ENCODE measurements around the gene CTNNA2.

Gene CTNNA2

DNA sequence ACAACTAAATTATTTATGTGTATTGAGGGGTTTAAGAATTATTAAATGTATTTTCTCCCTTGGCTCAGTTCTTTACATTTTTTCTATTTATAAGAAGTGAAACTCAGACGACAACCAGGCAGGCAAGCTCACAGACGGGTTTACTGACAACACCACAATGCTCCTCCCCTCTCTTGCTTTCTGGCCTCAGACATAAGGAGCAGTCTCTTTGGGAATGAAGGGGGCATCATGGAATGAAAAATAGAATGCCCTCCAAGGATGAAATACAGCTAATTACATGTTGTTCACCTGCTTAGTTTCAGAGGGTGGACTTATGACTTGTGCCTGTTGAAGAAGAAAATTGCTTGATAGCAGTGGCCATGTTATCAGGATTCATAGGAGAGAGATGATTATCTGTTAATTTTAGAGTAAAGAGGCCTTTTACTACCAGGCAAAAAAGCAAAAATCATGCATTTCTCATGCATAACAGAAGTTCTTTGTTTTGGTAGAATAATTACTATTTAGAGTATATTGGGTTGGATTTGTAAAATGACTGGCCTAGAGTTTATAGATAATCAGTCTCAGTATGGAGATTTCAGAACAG, 963.8 kb downstream of the CTNNA2 start:
- TF ChIP-seq, protein P1, sequence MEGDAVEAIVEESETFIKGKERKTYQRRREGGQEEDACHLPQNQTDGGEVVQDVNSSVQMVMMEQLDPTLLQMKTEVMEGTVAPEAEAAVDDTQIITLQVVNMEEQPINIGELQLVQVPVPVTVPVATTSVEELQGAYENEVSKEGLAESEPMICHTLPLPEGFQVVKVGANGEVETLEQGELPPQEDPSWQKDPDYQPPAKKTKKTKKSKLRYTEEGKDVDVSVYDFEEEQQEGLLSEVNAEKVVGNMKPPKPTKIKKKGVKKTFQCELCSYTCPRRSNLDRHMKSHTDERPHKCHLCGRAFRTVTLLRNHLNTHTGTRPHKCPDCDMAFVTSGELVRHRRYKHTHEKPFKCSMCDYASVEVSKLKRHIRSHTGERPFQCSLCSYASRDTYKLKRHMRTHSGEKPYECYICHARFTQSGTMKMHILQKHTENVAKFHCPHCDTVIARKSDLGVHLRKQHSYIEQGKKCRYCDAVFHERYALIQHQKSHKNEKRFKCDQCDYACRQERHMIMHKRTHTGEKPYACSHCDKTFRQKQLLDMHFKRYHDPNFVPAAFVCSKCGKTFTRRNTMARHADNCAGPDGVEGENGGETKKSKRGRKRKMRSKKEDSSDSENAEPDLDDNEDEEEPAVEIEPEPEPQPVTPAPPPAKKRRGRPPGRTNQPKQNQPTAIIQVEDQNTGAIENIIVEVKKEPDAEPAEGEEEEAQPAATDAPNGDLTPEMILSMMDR (IDR thresholded peaks at IDR 0.05; ENCODE audit: control insufficient read depth, insufficient read depth, low read depth, low read length, missing control alignments), result no peak
- H3K4me3 ChIP-seq (ENCODE audit: control insufficient read depth, low read depth, low read length), result no peak overlapping the region
- no peak for DNase-seq (ENCODE audit: low read depth)

DNA sequence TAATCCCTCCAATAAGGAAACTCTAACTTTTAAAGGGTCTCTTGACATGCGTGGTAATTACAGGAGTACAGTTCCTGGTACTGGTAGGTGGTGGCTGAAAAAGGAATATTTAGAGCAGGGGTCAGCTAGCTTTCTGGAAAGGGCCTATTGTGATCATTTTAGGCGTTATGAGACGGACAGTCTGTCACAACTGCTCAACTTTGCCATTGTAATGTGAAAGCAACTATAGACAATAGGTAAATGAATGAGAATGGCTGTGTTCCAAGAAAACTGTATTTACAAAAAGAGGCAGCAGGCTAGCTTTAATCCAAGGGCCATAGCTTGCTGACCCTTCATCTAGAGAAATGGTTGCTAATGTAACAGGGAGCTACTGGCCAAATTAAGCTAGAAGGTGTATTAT, 969.4 kb downstream of the CTNNA2 start:
- no peak overlapping the region for H3K4me3 ChIP-seq (ENCODE audit: control insufficient read depth, low read depth, low read length)
- TF ChIP-seq, protein P1 (IDR thresholded peaks at IDR 0.05; ENCODE audit: control insufficient read depth, insufficient read depth, low read depth, low read length, missing control alignments), result no peak
- DNase-seq (ENCODE audit: low read depth), result no peak

DNA sequence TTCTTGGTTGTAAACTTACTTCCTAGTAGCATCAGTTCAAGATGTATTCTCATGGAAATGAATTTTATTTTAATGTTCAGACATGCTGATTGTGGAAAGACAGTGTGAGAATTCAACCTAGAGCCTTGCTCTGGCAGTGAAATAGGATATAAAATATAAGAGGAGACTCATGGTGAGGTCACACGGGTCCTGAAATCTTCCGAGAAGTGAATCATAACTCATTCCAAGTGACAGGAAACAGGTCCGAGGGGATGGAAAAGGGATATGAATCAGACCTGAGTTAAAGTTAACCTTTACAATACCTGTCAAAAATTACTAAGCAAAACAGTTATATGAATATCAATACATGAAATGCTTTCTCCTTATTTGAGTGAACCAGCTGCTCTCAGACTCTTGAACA, 976.9 kb downstream of the CTNNA2 start:
- TF ChIP-seq, protein P1 (IDR thresholded peaks at IDR 0.05; ENCODE audit: control insufficient read depth, insufficient read depth, low read depth, low read length, missing control alignments), result no peak
- DNase-seq (ENCODE audit: low read depth), result peak; percentile 3
- H3K4me3 ChIP-seq (ENCODE audit: control insufficient read depth, low read depth, low read length), result no peak overlapping the region

DNA sequence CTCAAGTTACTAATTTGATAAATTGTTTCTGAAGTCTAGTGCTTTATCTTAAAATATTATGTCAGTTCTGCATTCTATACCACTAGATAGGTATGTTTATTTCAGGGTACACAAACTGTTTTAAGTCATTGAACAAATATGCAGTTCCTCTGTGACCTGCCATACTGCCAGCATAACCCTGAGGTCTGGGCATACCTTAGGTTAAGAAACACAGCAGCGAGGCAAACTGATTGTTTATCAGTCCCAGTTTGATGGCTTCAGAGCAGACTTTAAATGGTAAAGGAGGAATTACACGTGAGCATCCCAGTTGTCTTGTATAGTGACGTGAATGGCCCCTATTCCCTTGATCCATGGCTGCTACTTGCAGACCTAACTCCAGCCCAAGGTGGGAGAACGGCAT, 978.1 kb downstream of the CTNNA2 start:
- TF ChIP-seq, protein P1 (IDR thresholded peaks at IDR 0.05; ENCODE audit: control insufficient read depth, insufficient read depth, low read depth, low read length, missing control alignments), result no peak
- no peak overlapping the region for H3K4me3 ChIP-seq (ENCODE audit: control insufficient read depth, low read depth, low read length)
- no peak for DNase-seq (ENCODE audit: low read depth)

DNA sequence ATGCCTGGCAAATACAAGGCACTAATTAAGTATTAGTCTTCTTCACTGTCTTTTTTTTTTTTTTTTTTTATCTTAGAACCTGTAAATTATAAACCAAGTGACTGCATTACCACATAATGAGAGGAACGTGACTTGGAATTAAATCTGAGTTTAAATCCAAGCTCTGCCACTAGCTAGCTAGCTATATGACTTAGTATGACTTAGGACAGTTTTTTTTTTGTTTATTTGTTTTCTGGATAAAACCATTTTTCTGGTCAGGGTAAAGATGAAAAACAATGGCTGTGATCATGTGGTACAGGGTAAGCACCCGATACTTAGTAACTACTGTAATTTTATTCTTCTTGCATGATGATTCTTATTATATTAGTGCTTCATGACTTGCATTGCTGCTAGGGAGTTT, 983.5 kb downstream of the CTNNA2 start:
- no peak for DNase-seq (ENCODE audit: low read depth)
- no peak overlapping the region for H3K4me3 ChIP-seq (ENCODE audit: control insufficient read depth, low read depth, low read length)
- TF ChIP-seq, protein P1 (IDR thresholded peaks at IDR 0.05; ENCODE audit: control insufficient read depth, insufficient read depth, low read depth, low read length, missing control alignments), result no peak

DNA sequence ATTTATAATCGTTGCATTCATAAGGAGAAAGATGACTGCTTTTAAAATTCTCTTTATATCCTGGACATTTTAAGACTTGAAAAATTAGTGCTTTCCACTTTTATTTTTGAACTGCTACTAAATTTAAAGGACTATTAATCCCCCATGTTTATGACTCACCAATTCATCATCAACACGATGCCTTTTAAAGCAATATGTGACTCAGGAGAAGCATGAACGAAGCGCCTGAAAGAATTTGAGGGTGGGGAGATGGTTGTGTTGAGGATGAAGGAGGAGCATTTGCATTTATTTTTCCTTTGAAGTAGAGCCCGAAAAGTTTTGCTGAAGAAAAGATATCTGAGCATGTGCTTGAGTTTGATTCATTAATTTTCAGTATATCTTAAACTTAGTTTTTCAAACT, 983.9 kb downstream of the CTNNA2 start:
- no peak overlapping the region for H3K4me3 ChIP-seq (ENCODE audit: control insufficient read depth, low read depth, low read length)
- TF ChIP-seq, protein P1 (IDR thresholded peaks at IDR 0.05; ENCODE audit: control insufficient read depth, insufficient read depth, low read depth, low read length, missing control alignments), result no peak
- peak; percentile 7 for DNase-seq (ENCODE audit: low read depth)

DNA sequence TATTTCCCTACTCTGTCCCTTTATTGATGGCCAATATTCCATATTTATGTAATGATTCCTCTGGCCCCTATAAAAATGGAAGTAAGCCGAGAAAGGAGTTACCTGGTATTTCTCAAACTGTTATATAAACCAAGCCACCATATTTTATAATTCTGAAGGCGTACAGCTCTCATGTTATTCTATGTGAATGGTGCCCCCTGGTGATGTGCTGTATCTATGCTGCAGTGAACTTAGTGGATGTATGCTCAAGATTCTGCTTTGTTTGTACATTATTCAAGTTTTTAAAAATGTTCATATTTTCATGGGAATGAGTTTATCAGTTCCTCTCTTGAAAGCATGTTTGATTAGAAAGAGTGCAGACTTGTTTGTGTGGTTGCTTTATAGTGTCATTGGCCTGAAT, 986.2 kb downstream of the CTNNA2 start:
- DNase-seq (ENCODE audit: low read depth), result peak; percentile 1
- no peak overlapping the region for H3K4me3 ChIP-seq (ENCODE audit: control insufficient read depth, low read depth, low read length)
- TF ChIP-seq, protein P1 (IDR thresholded peaks at IDR 0.05; ENCODE audit: control insufficient read depth, insufficient read depth, low read depth, low read length, missing control alignments), result peak; percentile 49
